HG03558 (cell line): ENCODE data around the gene HOXA1.
"Not testable (repeated sequence)": the region's sequence is repeated elsewhere in the genome, so short reads cannot be mapped to it uniquely, and the experiment has no call there.

Experiments
- ATAC-seq: cut with Tn5 transposase; IDR thresholded peaks from one replicate; pipeline ENCODE4 v1.9.1; 2021; ENCODE audit warnings: moderate number of reproducible peaks; ENCODE audit not compliant: unreplicated experiment; ENCODE audit errors: extremely low read depth

The HOXA1 gene

GRCh38 chr7:27066148-27066547 is 29.7 kb downstream of the HOXA1 start:
- no peak for ATAC-seq

GRCh38 chr7:27065709-27066108 is 30.1 kb downstream of the HOXA1 start:
- ATAC-seq = no peak

- no peak for ATAC-seq
Measured at GRCh38 chr7:27064661-27065060, 31.1 kb downstream of the HOXA1 start.

- ATAC-seq = no peak
Measured at GRCh38 chr7:27064159-27064558, 31.6 kb downstream of the HOXA1 start.

GRCh38 chr7:27062946-27063345 is 32.9 kb downstream of the HOXA1 start:
- ATAC-seq = no peak

- no peak for ATAC-seq
Measured at GRCh38 chr7:27053153-27053552, 42.6 kb downstream of the HOXA1 start.

- no peak for ATAC-seq
Measured at GRCh38 chr7:27051451-27051850, 44.3 kb downstream of the HOXA1 start.

- ATAC-seq = no peak
Measured at GRCh38 chr7:27048438-27048837, 47.4 kb downstream of the HOXA1 start.

GRCh38 chr7:27046854-27047549 is 48.8 kb downstream of the HOXA1 start:
- no peak for ATAC-seq

GRCh38 chr7:27045972-27046371 is 49.8 kb downstream of the HOXA1 start:
- not testable (repeated sequence) for ATAC-seq

- ATAC-seq = not testable (repeated sequence)
Measured at GRCh38 chr7:27045066-27045465, 50.7 kb downstream of the HOXA1 start.
